Activated T-helper 9 cell treated with anti-CD3 and anti-CD28 coated beads, Interleukin-2, amount 50 U/mL, for 16 hours (primary cell): Measurements from ENCODE around the gene ARSD.
"Not testable (repeated sequence)": the region's sequence is repeated elsewhere in the genome, so short reads cannot be mapped to it uniquely, and the experiment has no call there.

Source experiments
- DNase-seq: peaks from one replicate; pipeline ENCODE4 v3.0.0-alpha.2; 2020; ENCODE audit warnings: low read depth

ARSD gene, protein sequence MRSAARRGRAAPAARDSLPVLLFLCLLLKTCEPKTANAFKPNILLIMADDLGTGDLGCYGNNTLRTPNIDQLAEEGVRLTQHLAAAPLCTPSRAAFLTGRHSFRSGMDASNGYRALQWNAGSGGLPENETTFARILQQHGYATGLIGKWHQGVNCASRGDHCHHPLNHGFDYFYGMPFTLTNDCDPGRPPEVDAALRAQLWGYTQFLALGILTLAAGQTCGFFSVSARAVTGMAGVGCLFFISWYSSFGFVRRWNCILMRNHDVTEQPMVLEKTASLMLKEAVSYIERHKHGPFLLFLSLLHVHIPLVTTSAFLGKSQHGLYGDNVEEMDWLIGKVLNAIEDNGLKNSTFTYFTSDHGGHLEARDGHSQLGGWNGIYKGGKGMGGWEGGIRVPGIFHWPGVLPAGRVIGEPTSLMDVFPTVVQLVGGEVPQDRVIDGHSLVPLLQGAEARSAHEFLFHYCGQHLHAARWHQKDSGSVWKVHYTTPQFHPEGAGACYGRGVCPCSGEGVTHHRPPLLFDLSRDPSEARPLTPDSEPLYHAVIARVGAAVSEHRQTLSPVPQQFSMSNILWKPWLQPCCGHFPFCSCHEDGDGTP

DNA sequence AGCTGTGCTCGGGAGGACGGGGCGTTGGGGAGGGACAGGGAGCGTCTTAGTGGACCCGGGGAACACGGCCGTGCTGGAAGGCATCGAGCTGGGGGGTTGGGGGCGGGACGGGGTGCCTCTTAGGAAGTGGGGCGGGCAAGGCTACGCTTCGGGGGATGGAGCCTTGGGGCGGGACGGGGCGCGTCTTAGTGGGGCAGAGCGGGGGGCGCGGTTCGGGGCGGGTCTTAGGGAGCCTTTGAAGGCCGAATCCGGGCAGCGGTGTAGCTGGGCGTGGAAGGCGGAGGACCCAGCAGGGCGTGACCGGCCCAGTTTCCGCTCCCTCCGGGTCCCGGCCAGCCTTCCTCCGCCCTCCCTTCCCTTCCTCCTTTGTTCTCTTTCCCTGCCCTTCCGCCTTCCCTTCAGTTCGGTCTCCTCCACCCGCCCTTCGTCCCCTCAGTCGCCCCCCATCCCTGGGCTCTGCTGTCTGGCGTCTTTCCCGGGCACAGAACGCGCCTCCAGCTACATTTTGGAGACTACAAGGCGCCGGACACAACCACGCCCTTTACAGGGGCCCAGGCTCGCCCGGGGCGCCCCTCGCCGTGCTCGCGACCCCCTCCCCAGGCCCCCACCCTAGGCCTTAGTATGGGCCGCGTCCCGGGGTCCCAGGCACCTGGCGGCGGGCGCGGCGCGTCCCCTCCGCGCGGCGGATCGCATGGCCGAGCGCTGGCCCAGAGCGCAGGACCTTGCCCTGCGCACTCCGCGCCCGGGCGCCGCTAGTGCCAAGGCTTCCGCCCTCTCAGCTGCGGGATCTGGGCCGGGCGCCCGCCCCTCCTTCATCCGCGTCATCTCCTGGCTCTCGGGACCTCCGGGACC is at the start of gene ARSD:
Gene ARSD (minus strand): TSS at position 757 of the 852 bp plus-strand sequence. CDS start 64 bp downstream, at position 693.
- peak; percentile 13 for DNase-seq

DNA sequence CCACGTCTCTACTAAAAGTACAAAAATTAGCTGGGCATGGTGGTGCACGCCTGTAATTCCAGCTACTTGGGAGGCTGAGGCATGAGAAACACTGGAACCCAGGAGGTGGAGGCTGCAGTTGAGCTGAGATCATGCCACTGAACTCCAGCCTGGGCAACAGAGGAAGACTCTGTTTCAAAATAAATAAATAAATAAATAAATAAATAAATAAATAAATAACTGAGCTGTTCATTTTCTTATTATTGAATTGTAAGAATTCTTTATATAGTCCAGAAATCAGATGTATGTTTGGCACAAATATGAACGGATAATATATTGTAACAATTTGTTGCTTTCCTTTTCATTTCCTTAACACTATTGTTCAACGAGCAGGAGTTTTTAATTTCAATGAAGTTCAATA is 49.5 kb upstream of the ARSD start:
- DNase-seq: not testable (repeated sequence)

DNA sequence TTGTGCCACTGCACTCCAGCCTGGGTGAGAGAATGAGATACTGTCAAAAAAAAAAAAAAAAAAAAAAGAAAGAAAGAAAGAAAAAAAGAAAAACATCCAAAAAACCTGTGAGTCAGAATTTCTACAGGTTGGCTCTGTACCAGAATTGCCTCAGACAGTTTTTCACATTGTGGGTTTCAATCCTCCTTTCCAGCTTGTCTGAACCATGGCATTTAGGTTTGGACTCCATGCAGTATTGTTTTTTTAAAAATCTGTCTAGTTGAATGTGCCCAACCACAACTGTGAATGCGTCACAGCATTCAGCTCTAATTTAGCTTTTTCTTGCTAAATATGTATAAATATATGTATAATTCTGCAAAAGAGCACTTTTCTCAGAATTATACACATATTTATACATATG is 45.8 kb upstream of the ARSD start:
- DNase-seq: no peak

DNA sequence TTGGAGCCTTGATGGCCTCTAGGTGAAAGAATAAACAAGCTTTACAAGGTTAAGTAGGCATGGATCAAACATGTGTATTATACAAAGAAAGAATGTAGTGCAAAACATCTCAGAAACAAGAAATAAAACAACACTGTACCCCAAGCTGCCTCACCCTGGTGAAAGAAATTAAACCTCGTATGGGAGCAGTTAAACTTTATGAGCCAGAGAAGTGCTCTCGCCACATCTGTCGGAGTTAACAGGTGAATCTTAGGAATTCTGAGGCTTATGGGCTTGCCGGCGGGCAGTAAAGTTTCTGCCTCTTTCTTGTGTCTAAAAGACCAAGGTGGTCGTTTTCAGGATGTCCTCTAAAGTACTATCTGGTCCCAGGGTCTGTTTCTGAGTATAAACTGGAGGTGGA is 43.3 kb upstream of the ARSD start:
- DNase-seq: no peak

DNA sequence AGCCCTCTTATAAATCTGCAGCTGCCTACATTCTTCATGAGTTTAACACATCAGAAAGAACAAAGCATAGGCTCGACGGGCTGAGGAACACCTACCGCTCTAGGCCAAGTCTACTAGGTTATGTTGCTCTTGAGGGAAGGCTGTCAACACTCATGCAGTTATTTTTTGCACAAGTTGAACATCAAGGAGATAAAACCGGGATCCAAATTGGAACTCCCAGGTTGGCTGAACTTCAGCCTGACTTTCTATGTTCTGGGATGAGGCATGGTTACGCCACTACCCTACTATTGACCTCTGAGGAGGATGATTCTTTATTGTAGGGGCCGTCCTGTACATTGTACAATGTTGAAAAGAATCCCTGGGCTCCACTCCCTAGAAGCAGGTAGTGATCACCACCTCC is 39.9 kb upstream of the ARSD start:
- DNase-seq: no peak

DNA sequence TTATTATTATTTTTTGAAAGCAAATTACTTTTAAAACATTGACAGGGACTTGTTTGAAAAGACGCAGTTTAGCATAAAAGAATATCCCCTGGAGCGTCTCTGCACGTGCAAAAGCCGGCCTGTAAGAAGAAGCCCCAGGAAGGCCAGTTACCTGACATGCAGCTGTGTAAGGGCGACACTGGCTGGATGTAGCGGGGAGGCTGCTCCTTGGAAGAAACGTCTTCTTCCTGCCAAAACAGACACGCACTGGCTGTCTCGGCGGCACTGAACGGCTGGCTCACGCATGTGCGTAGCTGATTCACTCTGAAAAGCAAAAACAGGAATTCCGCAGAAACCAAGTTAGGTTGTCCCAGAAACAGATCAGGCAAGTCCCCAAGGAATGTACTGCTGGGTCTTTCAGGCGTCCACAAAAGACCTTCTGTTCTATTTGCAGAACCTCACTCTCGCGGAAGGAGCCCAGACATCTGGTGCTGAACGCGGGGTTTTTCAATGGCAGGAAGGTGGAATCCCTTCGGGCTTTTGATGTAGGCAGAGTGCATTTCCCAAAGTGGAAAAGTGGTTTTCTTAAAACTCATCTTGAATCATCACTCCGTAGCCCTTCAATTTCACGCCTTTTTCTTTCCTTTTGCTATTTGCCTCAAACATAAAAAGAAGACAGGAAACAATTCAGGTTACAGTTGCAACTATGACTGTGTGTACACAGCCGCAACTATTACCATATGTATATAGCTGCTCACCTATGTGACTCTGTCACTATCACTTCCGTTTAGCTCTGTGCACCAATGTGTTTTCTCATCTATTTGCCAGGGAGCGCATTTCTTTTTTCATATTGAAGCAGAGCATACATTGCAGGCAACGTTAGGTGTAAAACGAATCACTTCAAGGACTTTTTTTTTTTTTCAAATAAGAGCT is 39.1 kb upstream of the ARSD start:
- no peak for DNase-seq

DNA sequence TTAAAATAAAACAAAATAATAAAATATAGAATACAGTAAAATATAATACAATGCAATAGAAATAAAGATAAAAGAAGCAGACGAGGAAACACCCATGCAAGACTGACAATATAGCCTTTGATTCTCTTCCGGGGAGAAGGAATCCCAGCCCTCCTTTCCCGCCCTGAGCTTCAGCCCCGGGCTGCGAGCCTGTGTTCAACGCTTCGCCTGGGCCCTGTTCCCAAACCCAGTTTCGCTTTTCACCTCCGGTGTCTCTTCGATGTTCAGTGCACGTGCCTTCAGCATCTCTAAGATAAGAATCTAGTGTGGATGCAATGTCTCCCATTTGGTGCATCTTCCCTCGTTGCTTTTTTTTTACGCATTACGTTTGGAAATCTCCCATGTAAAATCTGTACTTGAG is 38.4 kb upstream of the ARSD start:
- no peak for DNase-seq

DNA sequence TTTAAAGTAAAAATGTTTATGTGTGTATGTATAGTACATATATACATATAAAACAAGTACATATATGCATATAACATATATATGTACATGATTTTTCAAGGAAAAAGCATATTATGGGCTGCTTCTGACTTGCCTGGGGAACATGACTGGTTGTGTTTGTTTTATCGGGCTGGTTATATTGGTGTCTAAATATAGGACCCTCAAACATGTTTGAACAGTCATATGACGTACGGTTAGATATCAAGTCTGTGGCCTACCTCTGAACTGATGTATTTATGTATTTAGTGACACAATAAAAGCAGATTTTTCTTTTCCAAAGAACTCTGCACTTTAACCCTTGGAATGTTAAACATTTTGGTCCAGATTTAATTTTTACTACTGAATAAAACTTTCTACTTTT is 37.9 kb upstream of the ARSD start:
- no peak for DNase-seq

DNA sequence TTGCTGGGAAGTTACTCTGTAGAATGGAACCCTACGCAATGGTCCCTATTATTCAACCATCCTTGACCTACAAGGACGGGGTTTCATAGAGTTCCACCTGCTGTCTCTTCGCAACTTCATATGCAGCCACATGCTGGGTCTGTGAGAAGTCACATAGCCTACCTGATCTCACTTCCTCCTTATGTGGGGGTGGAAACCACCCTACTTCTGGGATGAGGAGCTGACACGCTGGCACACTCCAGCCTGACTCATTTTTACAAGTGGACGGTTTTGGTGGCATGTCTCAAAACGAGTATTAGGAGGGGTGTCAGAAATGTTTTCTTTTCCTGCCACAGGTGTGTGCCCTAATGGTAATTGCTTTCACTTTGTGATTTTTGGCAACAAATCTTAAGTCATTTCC is 36.8 kb upstream of the ARSD start:
- DNase-seq: no peak

DNA sequence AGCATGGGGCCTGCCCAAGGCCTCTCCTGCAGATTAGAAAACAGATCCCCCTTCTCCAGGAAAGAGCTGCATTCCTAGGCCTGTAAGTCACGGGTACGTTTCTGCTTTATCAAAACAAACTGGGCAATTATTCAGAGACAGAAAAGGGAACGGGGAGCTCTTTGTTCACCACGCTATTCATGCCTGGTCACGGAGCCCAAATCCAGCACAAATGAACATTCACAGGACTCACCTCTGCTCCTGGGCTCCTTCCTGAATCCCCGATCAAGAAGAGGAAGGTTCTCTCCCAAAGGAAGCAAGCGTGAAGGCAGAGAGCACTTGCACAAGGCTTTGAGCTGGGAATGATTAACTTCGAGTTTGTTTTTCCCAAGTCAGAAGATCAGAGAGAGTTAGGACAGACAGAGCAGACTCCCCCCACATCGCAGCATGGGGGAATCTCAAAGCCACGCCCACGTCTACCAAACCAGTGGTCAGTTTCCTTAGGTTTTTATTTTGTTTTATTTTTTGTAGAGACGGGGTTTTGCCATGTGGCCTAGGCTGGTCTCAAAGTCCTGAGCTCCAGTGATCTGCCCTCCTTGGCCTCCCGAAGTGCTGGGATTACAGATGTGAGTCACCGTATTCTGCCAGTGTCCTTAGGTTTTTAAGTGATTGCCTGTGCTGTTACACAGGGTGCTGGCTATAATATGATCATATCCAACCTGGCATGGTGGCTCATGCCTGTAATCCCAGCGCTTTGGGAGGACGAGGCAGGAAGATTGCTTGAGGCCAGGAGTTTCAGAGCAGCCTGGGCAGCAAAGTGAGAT is 35.1 kb upstream of the ARSD start:
- DNase-seq: not testable (repeated sequence)

DNA sequence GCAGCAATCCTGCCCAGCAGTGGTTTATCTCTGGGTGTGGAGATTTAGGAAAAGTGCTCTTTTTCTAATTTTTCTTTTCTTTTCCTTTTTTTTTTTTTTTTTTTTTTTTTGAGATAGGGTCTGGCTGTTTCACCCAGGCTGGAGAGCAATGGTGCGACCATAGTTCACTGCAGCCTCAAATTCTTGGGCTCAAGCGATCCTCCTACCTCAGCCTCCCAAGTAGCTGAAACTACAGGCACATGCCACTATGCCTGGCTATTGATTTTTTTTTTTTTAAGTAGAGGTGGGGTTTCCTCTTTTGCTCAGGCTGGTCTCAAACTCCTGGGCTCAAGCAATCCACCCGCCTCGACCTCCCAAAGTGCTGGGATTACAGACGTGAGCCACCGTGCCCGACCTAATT is 34.3 kb upstream of the ARSD start:
- DNase-seq: not testable (repeated sequence)

DNA sequence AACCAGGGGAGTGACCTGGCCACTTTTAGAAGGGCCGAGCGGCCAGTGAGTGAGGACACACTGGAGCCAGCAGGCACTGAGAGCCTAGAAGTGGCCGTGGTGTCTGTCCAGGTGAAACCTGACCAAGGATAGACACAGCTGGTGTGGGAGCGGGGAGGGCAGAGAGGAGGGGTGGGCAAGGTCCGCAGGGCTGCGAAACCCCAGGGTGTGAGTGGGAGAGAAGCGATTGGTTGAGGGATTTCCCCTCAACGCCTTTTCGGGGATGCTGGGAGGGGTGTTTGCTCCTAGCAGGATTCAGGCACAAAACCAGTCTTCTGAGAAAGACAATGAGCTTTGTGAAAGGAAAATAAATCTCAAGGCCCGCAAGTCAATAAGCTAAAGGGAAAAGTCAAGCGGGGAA is 33.2 kb upstream of the ARSD start:
- no peak for DNase-seq

DNA sequence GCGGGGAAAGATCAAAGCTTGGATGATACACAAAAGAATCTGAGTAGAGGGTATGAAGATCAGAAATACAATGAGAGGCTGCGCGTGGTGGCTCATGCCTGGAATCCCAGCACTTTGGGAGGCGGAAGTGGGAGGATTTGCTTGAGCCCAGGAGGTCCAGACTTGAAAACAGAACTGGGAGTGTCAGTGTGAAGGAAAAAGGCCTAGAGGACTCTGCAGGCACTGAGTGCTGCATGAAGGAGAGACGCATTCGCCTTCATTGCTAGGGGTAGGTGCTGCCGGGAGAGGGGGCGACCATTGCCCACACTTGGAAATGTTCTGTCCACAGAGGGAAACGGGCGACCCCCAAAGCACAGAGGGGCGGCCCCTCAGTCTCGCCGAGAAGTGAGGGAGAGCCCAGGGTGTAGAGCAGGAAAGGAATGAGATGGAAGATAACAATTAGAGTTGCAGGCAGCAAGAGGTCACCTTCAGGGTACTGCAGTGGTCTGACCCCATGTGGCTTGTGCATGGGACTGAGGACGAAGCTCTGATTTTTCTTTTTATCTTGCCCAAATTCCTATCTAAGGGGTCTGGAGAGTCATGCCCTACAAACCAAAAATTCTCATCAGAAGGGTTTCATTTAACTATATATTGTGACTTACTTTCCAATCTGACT is 31.8 kb upstream of the ARSD start:
- no peak for DNase-seq

DNA sequence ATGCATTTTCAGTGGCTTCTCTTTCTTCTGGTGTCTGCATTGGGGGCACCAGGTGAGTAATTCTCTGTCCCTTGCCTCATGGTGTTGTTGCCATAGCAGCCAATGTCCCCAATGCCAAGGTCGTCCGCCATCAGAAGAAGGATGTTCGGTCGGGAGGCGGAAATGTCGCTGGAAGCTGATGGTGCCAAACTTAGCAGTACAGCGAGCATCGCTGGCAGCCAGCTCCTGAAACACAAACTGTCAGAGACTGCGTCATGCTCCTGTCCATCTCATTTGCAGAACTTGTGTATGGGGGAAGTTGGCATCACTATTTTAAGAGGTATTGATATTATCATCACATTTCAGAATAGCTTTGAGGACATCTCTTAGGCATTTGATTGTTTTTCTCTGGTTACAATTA is 29.1 kb upstream of the ARSD start:
- no peak for DNase-seq

DNA sequence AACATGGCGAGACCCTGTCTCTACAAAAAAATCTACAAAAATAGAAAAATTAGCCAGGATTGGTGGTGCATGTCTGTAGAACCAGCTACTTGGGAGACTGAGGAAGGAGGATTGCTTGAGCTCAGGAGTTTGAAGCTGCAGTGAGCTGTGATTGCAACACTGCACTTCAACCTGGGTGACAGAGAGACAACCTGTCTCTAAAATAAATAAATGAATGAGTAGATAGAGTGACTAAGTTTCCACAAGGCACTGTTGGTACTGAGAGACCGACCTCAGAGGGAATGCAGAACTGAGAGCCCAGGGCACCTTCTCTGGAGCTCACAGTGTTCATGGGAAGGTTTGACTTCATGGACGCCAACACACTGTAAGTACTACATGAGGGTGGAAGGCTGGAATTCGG is 26.7 kb upstream of the ARSD start:
- no peak for DNase-seq

DNA sequence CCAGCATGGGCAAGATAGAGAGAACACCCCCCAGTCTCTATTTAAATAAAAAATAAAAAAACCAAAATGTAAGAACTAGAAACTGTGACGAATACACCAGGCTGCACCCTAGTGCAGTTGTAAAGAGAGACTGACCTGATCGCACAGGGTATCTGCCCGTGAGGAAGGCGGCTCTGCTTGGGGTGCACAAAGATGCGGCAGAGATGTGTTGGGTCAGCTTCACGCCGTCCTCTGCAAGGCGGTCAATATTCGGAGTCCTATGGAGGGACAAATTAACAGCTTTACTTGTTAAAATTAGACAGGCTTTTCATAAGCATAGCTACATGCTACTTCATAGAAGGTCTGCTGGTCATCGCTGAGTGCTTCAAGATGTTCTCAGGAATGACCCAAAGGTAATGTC is 26.1 kb upstream of the ARSD start:
- no peak for DNase-seq

DNA sequence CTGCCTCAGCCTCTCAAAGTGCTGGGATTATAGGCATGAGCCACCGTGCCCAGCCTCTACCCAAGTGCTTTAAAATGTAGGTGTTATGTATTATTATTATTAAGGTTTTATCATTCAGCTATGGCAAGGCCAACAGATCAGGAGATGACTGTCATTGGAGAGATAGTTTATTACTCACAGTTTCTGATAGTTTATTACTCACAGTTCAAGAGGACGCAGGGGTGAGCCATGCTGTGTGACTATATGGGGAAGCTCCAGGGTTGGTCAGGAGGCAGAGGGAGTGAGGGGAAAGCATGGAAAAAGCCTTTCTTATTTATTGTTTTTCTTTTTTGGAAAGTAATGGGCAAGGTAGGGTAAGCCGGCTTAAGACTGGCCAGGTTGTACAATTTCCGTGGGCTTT is 25.4 kb upstream of the ARSD start:
- DNase-seq: no peak

DNA sequence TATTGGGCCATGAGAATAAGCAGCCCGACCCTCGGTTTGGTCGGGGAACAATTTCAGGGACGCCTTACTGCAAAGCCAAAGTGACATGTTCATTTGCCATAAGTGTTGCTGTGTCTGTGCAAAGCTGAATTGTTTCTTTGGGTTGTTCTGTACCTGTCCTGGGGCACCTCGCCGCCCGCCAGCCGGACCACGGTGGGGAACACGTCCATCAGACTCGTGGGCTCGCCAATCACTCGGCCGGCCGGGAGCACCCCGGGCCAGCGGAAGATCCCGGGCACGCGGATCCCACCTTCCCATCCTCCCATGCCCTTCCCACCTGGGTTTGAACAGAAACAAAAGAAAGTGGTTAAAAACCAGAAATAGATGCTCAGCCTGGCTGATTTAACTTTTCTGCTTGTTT is 8.8 kb upstream of the ARSD start:
- not testable (repeated sequence) for DNase-seq

DNA sequence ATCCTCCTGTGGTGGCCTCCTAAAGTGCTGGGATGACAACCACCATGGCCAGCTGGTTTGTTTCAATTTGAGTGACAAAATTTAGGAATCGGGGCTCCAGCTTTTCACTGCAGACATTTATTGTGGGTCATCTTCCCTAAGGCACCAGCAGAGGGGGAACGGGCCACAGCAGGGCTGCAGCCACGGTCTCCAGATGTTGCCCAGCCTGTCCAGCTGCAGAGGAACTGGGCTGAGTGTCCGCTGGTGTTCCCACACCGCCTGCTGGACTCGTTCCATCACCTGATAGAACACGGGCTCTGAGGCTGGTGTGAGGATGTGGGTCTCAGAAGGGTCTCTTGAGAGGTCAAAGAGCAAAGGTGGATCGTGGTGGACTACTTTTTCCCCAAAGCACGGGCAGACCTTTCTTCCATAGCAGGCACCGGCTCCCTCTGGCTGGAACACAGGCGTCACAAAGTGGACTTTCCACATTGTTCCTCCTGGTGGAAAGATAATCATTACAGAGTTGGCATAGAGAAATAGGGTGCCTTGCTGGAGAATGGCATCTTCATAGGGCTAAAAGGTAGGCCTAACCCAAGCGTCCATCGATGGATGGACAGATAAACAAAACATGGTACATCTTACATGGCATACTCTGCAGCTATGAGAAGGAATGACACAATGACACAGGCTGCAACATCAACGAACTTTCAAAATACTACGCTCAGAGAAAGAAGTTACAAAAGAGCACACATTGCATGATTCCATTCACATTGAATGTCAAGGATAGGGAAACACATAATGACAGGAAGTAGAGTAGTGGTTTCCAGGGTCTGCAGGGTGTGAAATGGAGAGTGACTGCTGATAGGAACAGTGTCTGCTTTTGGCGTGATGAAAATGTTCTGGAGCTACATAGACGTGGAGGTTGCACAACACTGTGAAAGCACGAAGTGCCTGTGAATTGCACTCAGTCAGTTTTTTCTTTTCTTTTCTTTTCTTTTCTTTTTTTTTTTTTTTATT is 5.9 kb upstream of the ARSD start:
- DNase-seq: no peak
